Kidney epithelial cell (primary cell): ENCODE results near the gene B3GLCT. TPM values are rescaled to one million over a fixed set of nuclear protein-coding genes. Genes with fewer than 3 reads are reported as not detected.

Source experiments
- DNase-seq: peaks from one replicate; pipeline ENCODE4 v3.0.0-alpha.2; 2010; ENCODE audit warnings: low read depth
- H3K27me3 ChIP-seq: 2 replicates; pipeline ENCODE4 v1.6.0; 2011; ENCODE audit warnings: low read length; ENCODE audit not compliant: control insufficient read depth, insufficient read depth
- H3K36me3 ChIP-seq: 2 replicates; pipeline ENCODE4 v1.5.1; 2011; ENCODE audit warnings: low read length; ENCODE audit not compliant: control insufficient read depth, insufficient read depth
- H3K4me3 ChIP-seq: 2 replicates; pipeline ENCODE4 v1.5.1; 2011; ENCODE audit warnings: low read depth, mild to moderate bottlenecking, control low read depth, low read length
- CTCF ChIP-seq: IDR thresholded peaks from 2 replicates; pipeline ENCODE4 v1.5.1; 2011; ENCODE audit warnings: mild to moderate bottlenecking, moderate library complexity, low read length, control low read depth, inconsistent platforms; ENCODE audit not compliant: insufficient read depth, poor library complexity, severe bottlenecking
- total RNA-seq: library from RNA; depleted of rRNA; stranded (reverse); fragments of >200 nt; gene quantifications from 2 replicates; pipeline ENCODE4 v1.2.3, GENCODE V29; 2015

B3GLCT gene
- total RNA-seq, 1 donor from 2014 or later, result 18.1 TPM

- H3K4me3 ChIP-seq, result no peak overlapping the region
- H3K36me3 ChIP-seq, result no peaks in the 10 kb centered on the region
- H3K27me3 ChIP-seq, result no peaks in the 10 kb centered on the region
- no peak for TF ChIP-seq CTCF
- no peak for DNase-seq
These were observed 20.5 kb upstream of the B3GLCT start for GRCh38 chr13:31179241-31179640.

GRCh38 chr13:31179754-31180153 is 20.0 kb upstream of the B3GLCT start:
- H3K27me3 ChIP-seq, result no peaks in the 10 kb centered on the region
- TF ChIP-seq CTCF, result no peak
- DNase-seq, result no peak
- H3K36me3 ChIP-seq, result no peaks in the 10 kb centered on the region
- no peak overlapping the region for H3K4me3 ChIP-seq

- Histone ChIP-seq H3K4me3 (no peak overlapping the region), H3K27me3 (no peaks in the 10 kb centered on the region), H3K36me3 (no peaks in the 10 kb centered on the region)
- DNase-seq, result no peak
- TF ChIP-seq CTCF, result no peak
These were observed 16.8 kb upstream of the B3GLCT start for GRCh38 chr13:31182987-31183386.

- TF ChIP-seq CTCF, result no peak
- Histone ChIP-seq H3K4me3 (no peak overlapping the region), H3K36me3 (no peaks in the 10 kb centered on the region), H3K27me3 (no peaks in the 10 kb centered on the region)
- no peak for DNase-seq
These were observed 15.3 kb upstream of the B3GLCT start for GRCh38 chr13:31184451-31184850.

GRCh38 chr13:31184981-31185645 is 14.7 kb upstream of the B3GLCT start:
- no peaks in the 10 kb centered on the region for H3K27me3 ChIP-seq
- no peak for DNase-seq
- no peak overlapping the region for H3K4me3 ChIP-seq
- no peak for TF ChIP-seq CTCF
- no peaks in the 10 kb centered on the region for H3K36me3 ChIP-seq

GRCh38 chr13:31191748-31192147 is 8.0 kb upstream of the B3GLCT start:
- Histone ChIP-seq H3K4me3 (no peak overlapping the region), H3K27me3 (no peaks in the 10 kb centered on the region), H3K36me3 (no peaks in the 10 kb centered on the region)
- no peak for DNase-seq
- TF ChIP-seq CTCF, result no peak
